ENCODE results near the gene EVI5L. TPM values are rescaled to one million over a fixed set of nuclear protein-coding genes. Genes with fewer than 3 reads are reported as not detected.

The EVI5L gene
- total and polyA plus RNA-seq, 7 experiments from 2014 or later: 2.5 to 12.2 (median 8.3) TPM

DNA sequence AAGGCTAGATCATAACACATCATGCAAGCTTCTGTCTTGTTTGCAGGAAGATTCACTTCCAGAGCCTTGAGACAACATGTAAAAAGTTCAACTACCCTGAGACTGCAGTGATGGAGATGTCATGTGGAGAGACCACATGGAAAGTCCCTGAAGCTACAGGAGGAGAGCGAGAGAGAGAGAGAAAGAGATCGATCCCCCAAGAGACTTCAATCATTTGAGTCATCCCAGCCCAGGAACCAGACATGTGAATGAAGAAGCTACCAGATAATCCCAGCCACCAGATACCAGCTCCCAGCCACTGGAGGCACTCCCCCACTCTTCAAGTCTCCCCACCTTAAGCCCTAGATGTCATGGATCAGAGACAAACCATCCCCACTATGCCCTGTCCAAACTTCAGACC is 10.7 kb upstream of the EVI5L start:
- no peak overlapping the region for H3K27ac Mint-ChIP-seq
- no peak overlapping the region for H3K27ac ChIP-seq (ENCODE audit: low read depth, low read length)
- H3K27me3 ChIP-seq (ENCODE audit: control insufficient read depth in 2 of 2, insufficient read depth in 2 of 2, low read length in 2 of 2): no peaks in the 10 kb centered on the region
- peaks cover 9 to 14% of the 10 kb centered on the region in 2 donors for H3K4me1 ChIP-seq (ENCODE audit: control insufficient read depth in 2 of 2, insufficient read depth in 2 of 2, low read length in 2 of 2)
- peaks cover 3 to 29% (median 21%) of the 10 kb centered on the region in 7 donors for H3K4me1 Mint-ChIP-seq
- no peak for ATAC-seq
- H3K27me3 Mint-ChIP-seq: peaks cover 6 to 37% (median 31%) of the 10 kb centered on the region in 5 donors
- H3K9me3 Mint-ChIP-seq: peaks cover 0 to 23% (median 6%) of the 10 kb centered on the region in 11 donors
- H3K4me3 ChIP-seq (ENCODE audit: low read length): no peak overlapping the region
- H3K36me3 Mint-ChIP-seq: peaks cover 0 to 9% (median 3%) of the 10 kb centered on the region in 5 donors
- intact Hi-C loops (cut with micrococcal nuclease): no loop called here
- ChIA-PET CTCF (interaction anchor here (1.8 kb wide), 1 partner anchor 19 kb away, joined by 5 read pairs; no protein-coding TSS in a partner anchor), POLR2A (interaction anchor here (0.6 kb wide), 1 partner anchor 63 kb away, joined by 3 read pairs; no protein-coding TSS in a partner anchor)
- no peaks in the 10 kb centered on the region for H3K9me3 ChIP-seq (ENCODE audit: control insufficient read depth in 2 of 3, low read length in 3 of 3)
- no peak for DNase-seq
- H3K36me3 ChIP-seq (ENCODE audit: control insufficient read depth in 2 of 3, insufficient read depth in 3 of 3, low read length in 3 of 3): no peaks in the 10 kb centered on the region
- H3K4me3 Mint-ChIP-seq: no peak overlapping the region

GRCh38 chr19:7820588-7820987 is 9.4 kb upstream of the EVI5L start:
- Mint-ChIP-seq H3K27me3 (peaks cover 6 to 37% (median 31%) of the 10 kb centered on the region in 5 donors), H3K36me3 (peaks cover 0 to 9% (median 3%) of the 10 kb centered on the region in 5 donors), H3K27ac (no peak overlapping the region), H3K9me3 (peaks cover 0 to 23% (median 6%) of the 10 kb centered on the region in 11 donors), H3K4me3 (no peak overlapping the region), H3K4me1 (peaks cover 0 to 17% (median 9%) of the 10 kb centered on the region in 7 donors)
- Histone ChIP-seq H3K36me3 (ENCODE audit: control insufficient read depth in 2 of 3, insufficient read depth in 3 of 3, low read length in 3 of 3) (no peaks in the 10 kb centered on the region), H3K27me3 (ENCODE audit: control insufficient read depth in 2 of 2, insufficient read depth in 2 of 2, low read length in 2 of 2) (no peaks in the 10 kb centered on the region), H3K4me3 (ENCODE audit: low read length) (no peak overlapping the region), H3K4me1 (ENCODE audit: control insufficient read depth in 2 of 2, insufficient read depth in 2 of 2, low read length in 2 of 2) (peaks cover 1 to 3% of the 10 kb centered on the region in 2 donors), H3K9me3 (ENCODE audit: control insufficient read depth in 2 of 3, low read length in 3 of 3) (no peaks in the 10 kb centered on the region), H3K27ac (ENCODE audit: low read depth, low read length) (no peak overlapping the region)
- DNase-seq: no peak
- no peak for ATAC-seq
- POLR2A ChIA-PET: no interaction called here
- CTCF ChIA-PET: interaction anchor here (0.6 kb wide), 1 partner anchor 9 kb away, joined by 3 read pairs; no protein-coding TSS in a partner anchor
- intact Hi-C loops (cut with micrococcal nuclease): no loop called here

GRCh38 chr19:7822910-7823515 is 7.0 kb upstream of the EVI5L start:
- Mint-ChIP-seq H3K9me3 (peaks cover 0 to 11% (median 0%) of the 10 kb centered on the region in 11 donors), H3K27ac (no peak overlapping the region), H3K4me1 (peaks cover 0 to 8% (median 2%) of the 10 kb centered on the region in 7 donors), H3K36me3 (peaks cover 0 to 3% (median 0%) of the 10 kb centered on the region in 5 donors), H3K4me3 (peak overlapping the region in 1 of 10 donors; percentile 50), H3K27me3 (peaks cover 6 to 44% (median 31%) of the 10 kb centered on the region in 5 donors)
- H3K9me3 ChIP-seq (ENCODE audit: control insufficient read depth in 2 of 3, low read length in 3 of 3): no peaks in the 10 kb centered on the region
- no peak overlapping the region for H3K4me3 ChIP-seq (ENCODE audit: low read length)
- intact Hi-C loops (cut with micrococcal nuclease): no loop called here
- ChIA-PET CTCF (no interaction called here), POLR2A (interaction anchor here (0.7 kb wide), 1 partner anchor 1704 kb away, joined by 3 read pairs; no protein-coding TSS in a partner anchor)
- H3K36me3 ChIP-seq (ENCODE audit: control insufficient read depth in 2 of 3, insufficient read depth in 3 of 3, low read length in 3 of 3): no peaks in the 10 kb centered on the region
- no peaks in the 10 kb centered on the region for H3K27me3 ChIP-seq (ENCODE audit: control insufficient read depth in 2 of 2, insufficient read depth in 2 of 2, low read length in 2 of 2)
- H3K27ac ChIP-seq (ENCODE audit: low read depth, low read length): no peak overlapping the region
- ATAC-seq: no peak
- no peak for DNase-seq
- H3K4me1 ChIP-seq (ENCODE audit: control insufficient read depth in 2 of 2, insufficient read depth in 2 of 2, low read length in 2 of 2): no peaks in the 10 kb centered on the region

DNA sequence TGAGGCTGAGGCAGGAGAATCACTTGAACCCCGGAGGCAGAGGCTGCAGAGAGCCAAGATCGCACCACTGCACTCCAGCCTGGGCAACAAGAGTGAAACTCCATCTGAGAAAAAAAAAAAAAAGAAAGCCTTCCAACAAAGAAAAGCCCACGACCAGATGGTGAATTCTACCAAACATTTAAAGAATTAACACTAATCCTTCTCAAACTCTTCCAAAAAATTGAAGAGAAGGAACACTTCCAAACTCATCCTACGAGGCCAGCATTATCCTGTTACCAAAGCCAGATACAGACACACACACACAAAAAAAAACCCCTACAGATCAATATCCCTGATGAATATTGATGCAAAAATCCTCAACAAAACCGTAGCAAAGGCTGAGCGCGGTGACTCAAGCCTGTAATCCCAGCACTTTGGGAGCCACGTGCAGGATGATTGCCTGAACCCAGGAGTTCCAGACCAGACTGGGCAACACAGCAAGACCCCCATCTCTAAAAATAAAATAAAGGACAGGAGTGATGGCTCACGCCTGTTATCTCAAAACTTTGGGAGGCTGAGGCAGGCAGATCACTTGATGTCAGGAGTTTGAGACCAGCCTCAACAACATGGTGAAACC is 6.2 kb upstream of the EVI5L start:
- peaks cover 6 to 42% (median 27%) of the 10 kb centered on the region in 5 donors for H3K27me3 Mint-ChIP-seq
- ATAC-seq (no peak), DNase-seq (no peak)
- H3K27me3 ChIP-seq (ENCODE audit: control insufficient read depth in 2 of 2, insufficient read depth in 2 of 2, low read length in 2 of 2): no peaks in the 10 kb centered on the region
- H3K4me3 Mint-ChIP-seq: no peak overlapping the region
- H3K36me3 ChIP-seq (ENCODE audit: control insufficient read depth in 2 of 3, insufficient read depth in 3 of 3, low read length in 3 of 3): no peaks in the 10 kb centered on the region
- ChIA-PET POLR2A (no interaction called here), CTCF (interaction anchor here (0.6 kb wide), 1 partner anchor 20 kb away, joined by 3 read pairs; no protein-coding TSS in a partner anchor)
- no peak overlapping the region for H3K4me3 ChIP-seq (ENCODE audit: low read length)
- H3K4me1 ChIP-seq (ENCODE audit: control insufficient read depth in 2 of 2, insufficient read depth in 2 of 2, low read length in 2 of 2): peaks cover 0 to under 1% of the 10 kb centered on the region in 2 donors
- peaks cover 0 to 3% (median 0%) of the 10 kb centered on the region in 5 donors for H3K36me3 Mint-ChIP-seq
- H3K4me1 Mint-ChIP-seq: peaks cover 0 to 8% (median 3%) of the 10 kb centered on the region in 7 donors
- H3K27ac ChIP-seq (ENCODE audit: low read depth, low read length): no peak overlapping the region
- H3K27ac Mint-ChIP-seq: peak overlapping the region in 1 of 9 donors; percentile 15
- H3K9me3 ChIP-seq (ENCODE audit: control insufficient read depth in 2 of 3, low read length in 3 of 3): no peaks in the 10 kb centered on the region
- intact Hi-C loops (cut with micrococcal nuclease): no loop called here
- H3K9me3 Mint-ChIP-seq: peaks cover 0 to 7% (median 0%) of the 10 kb centered on the region in 11 donors

- intact Hi-C loops (cut with micrococcal nuclease): loop anchor here (1.0 to 5.0 kb wide), 11 partner anchors 33 to 1092 kb away; partner anchors contain the start of genes SNAPC2 (in 2 of the 2), GPR108 (in 1 of the 2), MAP2K7 (in 1 of the 2) and PET100 (in 1 of the 2)
- Histone ChIP-seq H3K27ac (ENCODE audit: low read depth, low read length) (peak overlapping the region; percentile 50), H3K9me3 (ENCODE audit: control insufficient read depth in 2 of 3, low read length in 3 of 3) (no peaks in the 10 kb centered on the region), H3K4me3 (ENCODE audit: low read length) (peak overlapping the region; percentile 47), H3K4me1 (ENCODE audit: control insufficient read depth in 2 of 2, insufficient read depth in 2 of 2, low read length in 2 of 2) (peaks cover 5 to 9% of the 10 kb centered on the region in 2 donors), H3K27me3 (ENCODE audit: control insufficient read depth in 2 of 2, insufficient read depth in 2 of 2, low read length in 2 of 2) (no peaks in the 10 kb centered on the region), H3K36me3 (ENCODE audit: control insufficient read depth in 2 of 3, insufficient read depth in 3 of 3, low read length in 3 of 3) (no peaks in the 10 kb centered on the region)
- H3K4me3 Mint-ChIP-seq: peak overlapping the region; percentile 58 to 88 (median 82)
- POLR2A ChIA-PET: interaction anchor here (1.8 kb wide), 1 partner anchor 115 kb away, joined by 4 read pairs; the partner anchor contains the start of gene TIMM44
- H3K27ac Mint-ChIP-seq: peak overlapping the region; percentile 4 to 94 (median 84)
- ATAC-seq (no peak), DNase-seq (no peak)
- CTCF ChIA-PET: no interaction called here
- peaks cover 5 to 25% (median 23%) of the 10 kb centered on the region in 7 donors for H3K4me1 Mint-ChIP-seq
- no peaks in the 10 kb centered on the region for H3K9me3 Mint-ChIP-seq
- H3K36me3 Mint-ChIP-seq: no peaks in the 10 kb centered on the region
- H3K27me3 Mint-ChIP-seq: peaks cover 0 to 11% (median 0%) of the 10 kb centered on the region in 5 donors
These were observed 875 bp upstream of the EVI5L start for GRCh38 chr19:7829166-7829520.

DNA sequence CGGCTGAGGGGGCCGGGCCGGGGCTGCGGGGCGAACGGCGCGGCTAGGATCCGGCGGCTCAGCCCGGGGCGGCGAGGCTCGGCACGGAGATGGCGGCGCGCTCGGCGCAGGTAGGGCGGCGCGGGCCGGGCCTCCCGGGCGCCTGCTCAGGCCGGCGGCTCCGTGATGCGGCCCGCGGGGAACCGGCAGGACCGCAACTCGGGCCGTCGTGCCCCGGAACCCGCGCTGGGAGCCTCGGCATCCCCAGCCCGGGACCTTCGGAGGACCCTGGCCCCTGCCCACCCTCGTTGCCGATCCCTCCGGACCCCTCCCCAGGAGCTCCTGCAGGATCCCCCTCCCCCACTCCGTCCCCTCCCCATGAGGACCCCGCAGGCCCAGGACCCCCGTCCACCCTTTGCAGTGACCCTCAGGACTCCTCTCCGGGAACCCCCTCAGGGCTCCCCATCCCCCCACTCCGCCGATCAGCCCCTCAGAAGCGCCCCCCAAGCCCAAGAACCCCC is 304 bp downstream of the EVI5L start:
- H3K4me3 Mint-ChIP-seq: peak overlapping the region in 9 of 10 donors; percentile 58 to 88 (median 85)
- Histone ChIP-seq H3K27ac (ENCODE audit: low read depth, low read length) (peak overlapping the region; percentile 47), H3K4me1 (ENCODE audit: control insufficient read depth in 2 of 2, insufficient read depth in 2 of 2, low read length in 2 of 2) (peaks cover 5 to 9% of the 10 kb centered on the region in 2 donors), H3K27me3 (ENCODE audit: control insufficient read depth in 2 of 2, insufficient read depth in 2 of 2, low read length in 2 of 2) (no peaks in the 10 kb centered on the region), H3K36me3 (ENCODE audit: control insufficient read depth in 2 of 3, insufficient read depth in 3 of 3, low read length in 3 of 3) (no peaks in the 10 kb centered on the region), H3K4me3 (ENCODE audit: low read length) (peak overlapping the region; percentile 44), H3K9me3 (ENCODE audit: control insufficient read depth in 2 of 3, low read length in 3 of 3) (no peaks in the 10 kb centered on the region)
- H3K4me1 Mint-ChIP-seq: peaks cover 5 to 25% (median 23%) of the 10 kb centered on the region in 7 donors
- no peaks in the 10 kb centered on the region for H3K36me3 Mint-ChIP-seq
- CTCF ChIA-PET: interaction anchor here (1.1 to 1.3 kb wide), 2 partner anchors 23 to 72 kb away, joined by 6 read pairs; no protein-coding TSS in a partner anchor
- ATAC-seq (no peak), DNase-seq (peak in 1 of 9 donors; percentile 37)
- POLR2A ChIA-PET: no interaction called here
- intact Hi-C loops (cut with micrococcal nuclease): no loop called here
- H3K27ac Mint-ChIP-seq: peak overlapping the region in 2 of 9 donors; percentile 4 to 67
- H3K27me3 Mint-ChIP-seq: peaks cover 0 to 11% (median 0%) of the 10 kb centered on the region in 5 donors
- no peaks in the 10 kb centered on the region for H3K9me3 Mint-ChIP-seq

All from naive thymus-derived CD4-positive, alpha-beta T cell (primary cell).